SK-N-SH treated with all-trans-retinoic acid at 6 μM for 48 hours (cell line): Measurements from ENCODE around the gene RIMBP2.

Experiments used
- ATAC-seq: fragments of 200-7000 bp; cut with Tn5 transposase; 3 replicates; pipeline ENCODE4 v1.9.1; 2020; ENCODE audit warnings: mild to moderate bottlenecking, moderate library complexity
- ARNTL ChIP-seq: fragments of 450-650 bp; formaldehyde crosslinking; IDR thresholded peaks from 2 replicates; pipeline ENCODE4 v1.5.0; 2020; ENCODE audit warnings: low read depth, mild to moderate bottlenecking, moderate library complexity, borderline replicate concordance
- BACH2 ChIP-seq: fragments of 250-450 bp; sonication (Bioruptor Pico); IDR thresholded peaks from 2 replicates; pipeline ENCODE4 v1.9.0; 2021; ENCODE audit warnings: mild to moderate bottlenecking, borderline replicate concordance
- ESRRG ChIP-seq: fragments of 250-450 bp; sonication (Bioruptor Pico); IDR thresholded peaks from 2 replicates; pipeline ENCODE4 v1.6.1; 2021; ENCODE audit warnings: mild to moderate bottlenecking
- GLIS3 ChIP-seq: fragments of 250-450 bp; sonication (Bioruptor Pico); IDR thresholded peaks from 2 replicates; pipeline ENCODE4 v1.5.0; 2020; ENCODE audit warnings: mild to moderate bottlenecking, moderate library complexity
- ISL1 ChIP-seq: fragments of 250-450 bp; sonication (Bioruptor Pico); IDR thresholded peaks from 2 replicates; pipeline ENCODE4 v2.1.2; 2022; ENCODE audit warnings: mild to moderate bottlenecking, moderate library complexity
- OSR1 ChIP-seq: fragments of 250-450 bp; sonication (Bioruptor Pico); IDR thresholded peaks from 2 replicates; pipeline ENCODE4 v1.8.0; 2022; ENCODE audit warnings: moderate library complexity, mild to moderate bottlenecking, inconsistent platforms
- PATZ1 ChIP-seq: fragments of 250-450 bp; sonication (Bioruptor Pico); IDR thresholded peaks from 2 replicates; pipeline ENCODE4 v1.8.0; 2020; ENCODE audit warnings: mild to moderate bottlenecking, moderate library complexity, borderline replicate concordance
- RARB ChIP-seq: fragments of 250-450 bp; sonication (Bioruptor Pico); IDR thresholded peaks from 2 replicates; pipeline ENCODE4 v1.8.0; 2021; ENCODE audit warnings: mild to moderate bottlenecking, moderate library complexity
- SNAI2 ChIP-seq: fragments of 250-450 bp; sonication (Bioruptor Pico); IDR thresholded peaks from 2 replicates; pipeline ENCODE4 v1.5.0; 2020; ENCODE audit warnings: mild to moderate bottlenecking, moderate library complexity
- TCF4 ChIP-seq: fragments of 250-450 bp; sonication (Bioruptor Pico); IDR thresholded peaks from 2 replicates; pipeline ENCODE4 v1.8.0; 2021; ENCODE audit warnings: mild to moderate bottlenecking, moderate library complexity, borderline replicate concordance
- TOX ChIP-seq: fragments of 250-450 bp; sonication (Bioruptor Pico); IDR thresholded peaks from 2 replicates; pipeline ENCODE4 v1.8.0; 2021; ENCODE audit warnings: mild to moderate bottlenecking, moderate library complexity, borderline replicate concordance
- ZFP3 ChIP-seq: fragments of 250-450 bp; sonication (Bioruptor Pico); IDR thresholded peaks from 2 replicates; pipeline ENCODE4 v1.5.0; 2020; ENCODE audit warnings: mild to moderate bottlenecking, moderate library complexity
- ZFP30 ChIP-seq: fragments of 450-650 bp; formaldehyde crosslinking; IDR thresholded peaks from 2 replicates; pipeline ENCODE4 v1.5.0; 2022; ENCODE audit warnings: mild to moderate bottlenecking, moderate library complexity
- ZNF565 ChIP-seq: fragments of 450-650 bp; formaldehyde crosslinking; conservative IDR thresholded peaks from 2 replicates; pipeline ENCODE4 v1.5.0; 2020; ENCODE audit warnings: low read depth, mild to moderate bottlenecking, moderate library complexity
- ZNF70 ChIP-seq: fragments of 450-650 bp; formaldehyde crosslinking; IDR thresholded peaks from 2 replicates; pipeline ENCODE4 v1.5.0; 2020; ENCODE audit warnings: mild to moderate bottlenecking, moderate library complexity
- TF ChIP-seq, protein P1 (sequence below): fragments of 250-450 bp; sonication (Bioruptor Pico); IDR thresholded peaks from 2 replicates; pipeline ENCODE4 v1.5.1; 2021; ENCODE audit warnings: mild to moderate bottlenecking, moderate library complexity
- TF ChIP-seq, protein P2 (sequence below): fragments of 250-450 bp; sonication (Bioruptor Pico); IDR thresholded peaks from 2 replicates; pipeline ENCODE4 v1.5.1; 2020; ENCODE audit warnings: low read depth, mild to moderate bottlenecking, moderate library complexity

RIMBP2 gene

DNA sequence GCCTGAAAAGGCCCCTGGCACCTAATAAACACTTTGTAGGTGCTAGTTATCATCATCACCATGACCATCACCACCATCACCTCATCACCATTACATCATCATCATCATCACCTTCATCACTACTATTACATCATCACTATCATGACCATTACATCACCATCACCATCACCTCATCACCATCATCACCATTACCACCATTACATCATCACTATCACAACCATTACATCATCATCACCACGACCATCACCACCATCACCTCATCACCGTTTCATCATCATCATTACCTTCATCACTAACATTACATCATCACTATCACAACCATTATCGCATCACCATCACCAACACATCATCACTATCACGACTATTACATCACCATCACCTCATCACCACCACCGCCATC, 132.8 kb downstream of the RIMBP2 start:
- TF ChIP-seq ZNF565 (CRISPR knock-in tag) (no peak), BACH2 (no peak), PATZ1 (CRISPR knock-in tag) (no peak), OSR1 (CRISPR knock-in tag) (no peak), TCF4 (no peak)
- ATAC-seq: no peak

DNA sequence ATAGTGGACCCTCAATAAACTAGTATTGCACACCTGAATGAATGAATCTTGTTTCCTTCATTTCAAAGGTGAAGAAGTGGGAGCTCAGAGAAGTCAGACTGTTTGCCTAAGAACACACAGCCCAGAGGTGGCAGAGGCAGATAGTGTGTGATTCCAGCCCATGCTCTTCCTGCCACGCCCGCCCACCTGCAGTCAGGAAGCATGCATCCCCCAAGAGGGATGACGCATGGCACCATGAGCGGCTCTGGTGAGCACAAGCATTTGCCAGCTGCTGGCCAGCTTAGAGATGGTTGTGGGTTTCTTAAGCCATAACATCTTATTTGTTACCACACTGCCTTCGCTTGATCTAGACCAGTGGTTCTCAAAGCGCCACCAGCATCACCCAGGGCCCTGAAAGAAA, 133.8 kb downstream of the RIMBP2 start:
- TF ChIP-seq SNAI2 (CRISPR knock-in tag): no peak
- no peak for TF ChIP-seq ISL1
- TF ChIP-seq ESRRG (CRISPR knock-in tag): no peak
- TF ChIP-seq ZNF70 (CRISPR knock-in tag): no peak
- no peak for TF ChIP-seq ARNTL (CRISPR knock-in tag)
- TF ChIP-seq, protein P1, sequence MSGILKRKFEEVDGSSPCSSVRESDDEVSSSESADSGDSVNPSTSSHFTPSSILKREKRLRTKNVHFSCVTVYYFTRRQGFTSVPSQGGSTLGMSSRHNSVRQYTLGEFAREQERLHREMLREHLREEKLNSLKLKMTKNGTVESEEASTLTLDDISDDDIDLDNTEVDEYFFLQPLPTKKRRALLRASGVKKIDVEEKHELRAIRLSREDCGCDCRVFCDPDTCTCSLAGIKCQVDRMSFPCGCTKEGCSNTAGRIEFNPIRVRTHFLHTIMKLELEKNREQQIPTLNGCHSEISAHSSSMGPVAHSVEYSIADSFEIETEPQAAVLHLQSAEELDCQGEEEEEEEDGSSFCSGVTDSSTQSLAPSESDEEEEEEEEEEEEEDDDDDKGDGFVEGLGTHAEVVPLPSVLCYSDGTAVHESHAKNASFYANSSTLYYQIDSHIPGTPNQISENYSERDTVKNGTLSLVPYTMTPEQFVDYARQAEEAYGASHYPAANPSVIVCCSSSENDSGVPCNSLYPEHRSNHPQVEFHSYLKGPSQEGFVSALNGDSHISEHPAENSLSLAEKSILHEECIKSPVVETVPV (CRISPR knock-in tag): no peak
- TF ChIP-seq OSR1 (CRISPR knock-in tag): no peak
- TF ChIP-seq ZFP30 (CRISPR knock-in tag): no peak
- no peak for TF ChIP-seq TOX (CRISPR knock-in tag)
- TF ChIP-seq RARB (CRISPR knock-in tag): no peak
- no peak for ATAC-seq

DNA sequence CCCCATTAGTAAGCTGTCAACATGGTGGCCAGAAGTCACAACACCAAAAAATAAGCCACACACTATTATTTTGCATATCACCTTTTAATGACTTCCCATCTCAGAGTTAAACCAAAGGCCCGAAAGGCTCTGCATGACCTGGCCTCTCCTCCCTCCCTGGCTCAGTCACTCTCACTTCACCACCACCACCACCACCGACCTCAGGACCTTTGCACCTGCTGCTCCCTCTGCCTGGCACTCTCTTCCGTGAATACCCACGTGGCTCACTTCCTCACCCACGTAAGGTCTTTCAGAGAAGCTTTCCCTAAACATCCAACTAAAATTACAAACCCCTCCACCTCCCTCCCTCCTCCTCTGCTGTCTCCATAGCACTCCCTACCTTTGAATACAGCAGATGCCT, 134.3 kb downstream of the RIMBP2 start:
- TF ChIP-seq ISL1 (no peak), BACH2 (no peak), OSR1 (CRISPR knock-in tag) (no peak), TOX (CRISPR knock-in tag) (no peak), ZNF70 (CRISPR knock-in tag) (no peak)
- TF ChIP-seq, protein P1 (CRISPR knock-in tag): no peak
- TF ChIP-seq, protein P2, sequence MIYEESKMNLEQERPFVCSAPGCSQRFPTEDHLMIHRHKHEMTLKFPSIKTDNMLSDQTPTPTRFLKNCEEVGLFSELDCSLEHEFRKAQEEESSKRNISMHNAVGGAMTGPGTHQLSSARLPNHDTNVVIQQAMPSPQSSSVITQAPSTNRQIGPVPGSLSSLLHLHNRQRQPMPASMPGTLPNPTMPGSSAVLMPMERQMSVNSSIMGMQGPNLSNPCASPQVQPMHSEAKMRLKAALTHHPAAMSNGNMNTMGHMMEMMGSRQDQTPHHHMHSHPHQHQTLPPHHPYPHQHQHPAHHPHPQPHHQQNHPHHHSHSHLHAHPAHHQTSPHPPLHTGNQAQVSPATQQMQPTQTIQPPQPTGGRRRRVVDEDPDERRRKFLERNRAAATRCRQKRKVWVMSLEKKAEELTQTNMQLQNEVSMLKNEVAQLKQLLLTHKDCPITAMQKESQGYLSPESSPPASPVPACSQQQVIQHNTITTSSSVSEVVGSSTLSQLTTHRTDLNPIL (CRISPR knock-in tag): no peak
- ATAC-seq: no peak

- ATAC-seq: no peak
These were observed 136.9 kb downstream of the RIMBP2 start for GRCh38 chr12:130579231-130579630.

GRCh38 chr12:130577351-130577750, 138.7 kb downstream of the RIMBP2 start:
- ATAC-seq: no peak
- TF ChIP-seq BACH2: no peak
- TF ChIP-seq TCF4: peak; percentile 4; the same call in 1 of the 2 replicates
- TF ChIP-seq ESRRG (CRISPR knock-in tag): no peak
- TF ChIP-seq GLIS3 (CRISPR knock-in tag): no peak

More at GRCh38 chr12:130579231-130579630, 136.9 kb downstream of the RIMBP2 start:
- TF ChIP-seq ISL1: no peak
- no peak for TF ChIP-seq OSR1 (CRISPR knock-in tag)
- no peak for TF ChIP-seq ZFP3
- no peak for TF ChIP-seq ZNF565 (CRISPR knock-in tag)
- no peak for TF ChIP-seq TOX (CRISPR knock-in tag)
- no peak for TF ChIP-seq GLIS3 (CRISPR knock-in tag)
- TF ChIP-seq SNAI2 (CRISPR knock-in tag): no peak
- no peak for TF ChIP-seq ESRRG (CRISPR knock-in tag)

DNA sequence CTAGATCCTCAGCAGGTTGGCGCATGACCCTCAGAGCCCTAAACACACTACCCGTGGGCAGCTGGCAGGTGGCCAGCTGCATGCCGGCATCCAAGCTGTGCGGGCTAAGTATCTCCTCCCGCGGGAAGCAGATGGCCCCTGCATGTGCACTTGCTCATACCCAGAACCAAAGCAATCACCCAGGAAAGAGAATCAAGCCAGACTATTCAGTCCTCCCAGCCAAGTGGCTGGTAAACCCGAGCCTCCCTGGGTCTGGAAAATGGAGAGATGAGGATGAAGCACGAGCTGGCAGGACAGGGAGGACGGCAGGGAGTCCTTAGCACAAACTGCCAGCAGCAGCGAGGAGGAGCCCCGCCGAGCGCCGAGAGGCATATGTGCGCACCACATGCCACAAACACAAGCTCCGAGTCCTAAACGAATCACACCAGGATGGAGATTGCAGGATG, 139.7 kb downstream of the RIMBP2 start:
- ATAC-seq: no peak; the same call in 2 of the 3 replicates
- TF ChIP-seq TCF4 (peak; percentile 35; the same call in 1 of the 2 replicates), ISL1 (no peak)
- TF ChIP-seq, all 23 proteins: peak for 1
